MM.1S (cell line): ENCODE results near the gene LBX1.

ENCODE experiments used
- EZH2 ChIP-seq: fragments of 300-600 bp; sonication (generic); optimal IDR thresholded peaks from 2 replicates; pipeline ENCODE3; 2017; ENCODE audit warnings: low read depth, mild to moderate bottlenecking, antibody characterized with exemption, low read length, mixed read lengths
- EZH2phosphoT487 ChIP-seq: fragments of 300-600 bp; sonication (generic); IDR thresholded peaks from 2 replicates; pipeline ENCODE4 v1.6.1; 2018; ENCODE audit warnings: antibody characterized with exemption, low read length
- TF ChIP-seq, protein P1 (sequence below): fragments of 300-600 bp; sonication (generic); IDR thresholded peaks from 2 replicates; pipeline ENCODE4 v1.5.1; 2016; ENCODE audit warnings: antibody characterized with exemption, low read length, mixed read lengths

DNA sequence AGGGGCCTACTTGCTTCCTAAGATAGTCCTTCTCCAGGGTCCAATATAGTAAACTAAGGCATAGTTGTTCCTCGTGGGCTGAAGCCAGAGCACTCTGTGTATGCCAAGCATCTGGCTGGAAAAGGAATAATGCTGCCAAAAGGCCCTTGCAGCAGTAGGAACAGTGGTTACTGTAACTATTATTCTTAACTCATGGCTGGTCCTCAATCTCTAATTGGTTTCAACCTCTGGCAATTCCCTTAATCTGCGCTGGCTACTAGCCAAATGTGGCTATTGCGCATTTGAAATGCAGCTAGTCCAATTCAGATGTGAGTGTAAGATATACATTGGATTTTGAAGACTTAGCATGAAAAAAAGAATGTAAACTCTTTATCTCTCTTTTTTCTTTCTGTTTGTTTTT is 27.8 kb upstream of the LBX1 start:
- TF ChIP-seq, protein P1, sequence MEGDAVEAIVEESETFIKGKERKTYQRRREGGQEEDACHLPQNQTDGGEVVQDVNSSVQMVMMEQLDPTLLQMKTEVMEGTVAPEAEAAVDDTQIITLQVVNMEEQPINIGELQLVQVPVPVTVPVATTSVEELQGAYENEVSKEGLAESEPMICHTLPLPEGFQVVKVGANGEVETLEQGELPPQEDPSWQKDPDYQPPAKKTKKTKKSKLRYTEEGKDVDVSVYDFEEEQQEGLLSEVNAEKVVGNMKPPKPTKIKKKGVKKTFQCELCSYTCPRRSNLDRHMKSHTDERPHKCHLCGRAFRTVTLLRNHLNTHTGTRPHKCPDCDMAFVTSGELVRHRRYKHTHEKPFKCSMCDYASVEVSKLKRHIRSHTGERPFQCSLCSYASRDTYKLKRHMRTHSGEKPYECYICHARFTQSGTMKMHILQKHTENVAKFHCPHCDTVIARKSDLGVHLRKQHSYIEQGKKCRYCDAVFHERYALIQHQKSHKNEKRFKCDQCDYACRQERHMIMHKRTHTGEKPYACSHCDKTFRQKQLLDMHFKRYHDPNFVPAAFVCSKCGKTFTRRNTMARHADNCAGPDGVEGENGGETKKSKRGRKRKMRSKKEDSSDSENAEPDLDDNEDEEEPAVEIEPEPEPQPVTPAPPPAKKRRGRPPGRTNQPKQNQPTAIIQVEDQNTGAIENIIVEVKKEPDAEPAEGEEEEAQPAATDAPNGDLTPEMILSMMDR, result no peak
- TF ChIP-seq EZH2 (no peak), EZH2phosphoT487 (no peak)
